GM12875 (cell line): ENCODE measurements around the gene GLI1.

Source experiments
- H3K4me3 ChIP-seq: one replicate; pipeline ENCODE4 v1.5.1; 2011; ENCODE audit warnings: low read depth, low read length, control low read depth
- CTCF ChIP-seq: IDR thresholded peaks from 2 replicates; pipeline ENCODE4 v1.5.1; 2011; ENCODE audit warnings: low read depth, mild to moderate bottlenecking, control low read depth, inconsistent platforms, low read length, moderate library complexity, borderline replicate concordance; ENCODE audit not compliant: insufficient read depth

GLI1 gene

GRCh38 chr12:57469296-57470164 is 9.9 kb downstream of the GLI1 start:
- H3K4me3 ChIP-seq, result no peak overlapping the region
- no peak for TF ChIP-seq CTCF

GRCh38 chr12:57470286-57470969 is 10.8 kb downstream of the GLI1 start:
- no peak for TF ChIP-seq CTCF
- H3K4me3 ChIP-seq, result no peak overlapping the region

GRCh38 chr12:57470970-57471656 is 11.5 kb downstream of the GLI1 start:
- H3K4me3 ChIP-seq, result no peak overlapping the region
- no peak for TF ChIP-seq CTCF

- H3K4me3 ChIP-seq, result no peak overlapping the region
- no peak for TF ChIP-seq CTCF
Measured at GRCh38 chr12:57471661-57472060, 12.1 kb downstream of the GLI1 start.

GRCh38 chr12:57472391-57472790 is 12.8 kb downstream of the GLI1 start:
- no peak overlapping the region for H3K4me3 ChIP-seq
- TF ChIP-seq CTCF, result no peak

GRCh38 chr12:57473392-57473791 is 13.8 kb downstream of the GLI1 start:
- no peak overlapping the region for H3K4me3 ChIP-seq
- no peak for TF ChIP-seq CTCF
